Measurements from ENCODE around the gene TMA7.

The TMA7 gene

GRCh38 chr3:48423883-48424695, 16.0 kb upstream of the TMA7 start:
- DNase-seq, result no peak

GRCh38 chr3:48425281-48425812, 14.7 kb upstream of the TMA7 start:
- DNase-seq, result no peak

GRCh38 chr3:48426401-48426909, 13.6 kb upstream of the TMA7 start:
- DNase-seq, result no peak

- no peak for DNase-seq
These were observed 13.0 kb upstream of the TMA7 start for GRCh38 chr3:48426944-48427629.

GRCh38 chr3:48427630-48427962, 12.5 kb upstream of the TMA7 start:
- no peak for DNase-seq

- DNase-seq, result no peak
These were observed 11.9 kb upstream of the TMA7 start for GRCh38 chr3:48428088-48428571.

GRCh38 chr3:48428572-48429316, 11.3 kb upstream of the TMA7 start:
- no peak for DNase-seq

- peak; percentile 50 for DNase-seq
These were observed 10.6 kb upstream of the TMA7 start for GRCh38 chr3:48429317-48429959.

GRCh38 chr3:48429960-48430707, 9.9 kb upstream of the TMA7 start, which contains the start of gene PLXNB1:
TSS of gene PLXNB1 (minus strand) at chr3:48430086. CDS start at chr3:48424611, 5,475 bp downstream.
- DNase-seq, result peak; percentile 48

GRCh38 chr3:48430708-48431101, 9.4 kb upstream of the TMA7 start:
- no peak for DNase-seq

GRCh38 chr3:48431224-48432029, 8.6 kb upstream of the TMA7 start:
- no peak for DNase-seq

GRCh38 chr3:48432411-48433371, 7.4 kb upstream of the TMA7 start:
- peak; percentile 45 for DNase-seq

GRCh38 chr3:48433472-48434118, 6.5 kb upstream of the TMA7 start:
- DNase-seq, result no peak

- DNase-seq, result peak; percentile 52
These were observed 5.3 kb upstream of the TMA7 start for GRCh38 chr3:48434591-48435222.

- no peak for DNase-seq
These were observed 4.8 kb upstream of the TMA7 start for GRCh38 chr3:48435223-48435595.

GRCh38 chr3:48435774-48436476, 4.1 kb upstream of the TMA7 start:
- DNase-seq, result peak; percentile 91

- no peak for DNase-seq
These were observed 3.6 kb upstream of the TMA7 start for GRCh38 chr3:48436477-48436787.

GRCh38 chr3:48436855-48437254, 3.2 kb upstream of the TMA7 start:
- DNase-seq, result no peak
